SK-N-SH (cell line): Measurements from ENCODE around the gene ITGA4. TPM values are rescaled to one million over a fixed set of nuclear protein-coding genes. Genes with fewer than 3 reads are reported as not detected.

Experiments
- CTCF ChIA-PET: fragments of 300-600, 350-600 bp; formaldehyde crosslinking; extraction: SDS; loops from one replicate; lab custom pipeline; 2021; lab: Yijun Ruan, JAX
- POLR2A ChIA-PET: fragments of 350-600 bp; sonication (Branson Sonifier 250); formaldehyde crosslinking; extraction: SDS; loops from one replicate; lab custom pipeline; 2020; ENCODE audit warnings: antibody characterized with exemption, inconsistent platforms; lab: Yijun Ruan, JAX
- DNase-seq: peaks from one replicate; pipeline ENCODE4 v3.0.0; 2012
- H2AFZ ChIP-seq: fragments of 200-600 bp; sonication (generic); 2 replicates; pipeline ENCODE4 v1.8.1; 2016; ENCODE audit warnings: antibody characterized with exemption, mild to moderate bottlenecking, low read depth
- H3F3A ChIP-seq: fragments of 200-600 bp; sonication (generic); replicated peaks from 2 replicates; pipeline ENCODE3; 2016; ENCODE audit warnings: antibody characterized with exemption, mild to moderate bottlenecking; ENCODE audit not compliant: insufficient read depth
- H3K27ac ChIP-seq, 2 experiments: fragments of 200-500 bp in 1 of 2; fragments of 200-600 bp in 1 of 2; sonication (Bioruptor generic) in 1 of 2; sonication (generic), shearing (Covaris generic) in 1 of 2; 2 replicates each; pipeline versions ENCODE4 v1.5.1 to v1.6.1; 2014 to 2016; ENCODE audit warnings: low read depth in 2 of 2, inconsistent platforms in 1 of 2, low read length in 1 of 2, mild to moderate bottlenecking in 1 of 2, mixed read lengths in 1 of 2
- H3K27me3 ChIP-seq: fragments of 200-600 bp; sonication (generic), shearing (Covaris generic); 2 replicates; pipeline ENCODE4 v1.6.1; 2016; ENCODE audit warnings: mixed run types; ENCODE audit not compliant: insufficient read depth
- H3K36me3 ChIP-seq, 2 experiments: fragments of 200-500 bp in 1 of 2; fragments of 200-600 bp in 1 of 2; sonication (Bioruptor generic) in 1 of 2; sonication (generic) in 1 of 2; replicated peaks in 1 of 2; 2 replicates each; pipeline versions ENCODE3 to v1.5.1; 2014 to 2016; ENCODE audit warnings: low read length in 1 of 2, mild to moderate bottlenecking in 1 of 2; ENCODE audit not compliant: insufficient read depth in 2 of 2, control insufficient read depth in 1 of 2
- H3K4me1 ChIP-seq, 2 experiments: fragments of 200-500 bp in 1 of 2; fragments of 200-600 bp in 1 of 2; sonication (Bioruptor generic) in 1 of 2; sonication (generic), shearing (Covaris generic) in 1 of 2; 2 replicates each; pipeline versions ENCODE4 v1.5.1 to v1.6.1; 2014 to 2016; ENCODE audit warnings: low read depth in 1 of 2, low read length in 1 of 2, mixed run types in 1 of 2; ENCODE audit not compliant: insufficient read depth in 2 of 2, control insufficient read depth in 1 of 2
- H3K4me2 ChIP-seq: fragments of 200-600 bp; sonication (generic), shearing (Covaris generic); 2 replicates; pipeline ENCODE4 v1.6.1; 2017; ENCODE audit warnings: mixed run types
- H3K4me3 ChIP-seq, 2 experiments: fragments of 200-500 bp in 1 of 2; fragments of 200-600 bp in 1 of 2; sonication (Bioruptor generic) in 1 of 2; sonication (generic), shearing (Covaris generic) in 1 of 2; 2 replicates each; pipeline versions ENCODE4 v1.5.1 to v1.8.1; 2014 to 2016; ENCODE audit warnings: low read depth in 2 of 2, inconsistent platforms in 1 of 2, low read length in 1 of 2, mild to moderate bottlenecking in 1 of 2, mixed read lengths in 1 of 2, moderate library complexity in 1 of 2
- H3K79me2 ChIP-seq: fragments of 200-600 bp; sonication (generic); 2 replicates; pipeline ENCODE4 v1.8.1; 2017; ENCODE audit warnings: mild to moderate bottlenecking; ENCODE audit not compliant: insufficient read depth
- H3K9ac ChIP-seq: fragments of 200-600 bp; sonication (generic); 2 replicates; pipeline ENCODE4 v1.6.1; 2017; ENCODE audit warnings: mixed run types
- H3K9me2 ChIP-seq: fragments of 200-600 bp; sonication (generic); 2 replicates; pipeline ENCODE4 v1.6.1; 2017; ENCODE audit warnings: mixed run types
- H3K9me3 ChIP-seq: fragments of 200-600 bp; sonication (generic); 2 replicates; pipeline ENCODE4 v1.6.1; 2017; ENCODE audit warnings: mixed run types, mild to moderate bottlenecking, moderate library complexity
- H4K20me1 ChIP-seq: fragments of 200-600 bp; sonication (generic); 2 replicates; pipeline ENCODE4 v1.6.1; 2017; ENCODE audit warnings: mild to moderate bottlenecking, mixed run types; ENCODE audit not compliant: insufficient read depth
- ELF1 ChIP-seq: IDR thresholded peaks from 2 replicates; pipeline ENCODE4 v1.4.0; 2012
- FOXJ3 ChIP-seq: sonication (generic); formaldehyde crosslinking; IDR thresholded peaks from 2 replicates; pipeline ENCODE4 v1.5.1; 2020; ENCODE audit warnings: mild to moderate bottlenecking, missing genetic modification reagents
- GABPA ChIP-seq: IDR thresholded peaks from 2 replicates; pipeline ENCODE4 v1.4.0; 2012; ENCODE audit warnings: low read depth, mild to moderate bottlenecking
- NFIC ChIP-seq: IDR thresholded peaks from 2 replicates; pipeline ENCODE4 v1.4.0; 2012; ENCODE audit warnings: borderline replicate concordance
- PBX3 ChIP-seq: IDR thresholded peaks from 2 replicates; pipeline ENCODE4; 2012
- RCOR1 ChIP-seq: fragments of 150-350 bp; IDR thresholded peaks from 2 replicates; pipeline ENCODE4 v1.6.1; 2017; ENCODE audit warnings: antibody characterized with exemption, low read length
- RFX5 ChIP-seq: IDR thresholded peaks from 2 replicates; pipeline ENCODE4 v1.6.1; 2012; ENCODE audit warnings: mild to moderate bottlenecking, improper control_type of control experiment, low read length
- TCF12 ChIP-seq: IDR thresholded peaks from 2 replicates; pipeline ENCODE4 v1.4.0; 2012
- YY1 ChIP-seq: IDR thresholded peaks from 2 replicates; pipeline ENCODE4 v1.4.0; 2012; ENCODE audit warnings: low read depth, mild to moderate bottlenecking
- ZBTB33 ChIP-seq: IDR thresholded peaks from 2 replicates; pipeline ENCODE4 v1.4.0; 2012; ENCODE audit warnings: low read depth, borderline replicate concordance
- WGBS: methylation state at CpG from one replicate; pipeline ENCODE4 v1.1.6; 2017; ENCODE audit warnings: low lambda C conversion rate; 5-methylcytosine and 5-hydroxymethylcytosine counted together
- polyA plus RNA-seq, 3 experiments: library from polyadenylated mRNA; depleted of rRNA; stranded (reverse); fragments of >200 nt; gene quantifications; 2 replicates each; pipeline ENCODE4 v1.2.3, GENCODE V29; 2012
- TF ChIP-seq, protein P1 (sequence below): IDR thresholded peaks from 2 replicates; pipeline ENCODE4 v1.4.0; 2012; ENCODE audit warnings: low read depth, borderline replicate concordance
- TF ChIP-seq, protein P2 (sequence below): fragments of 200-600 bp; sonication (generic); IDR thresholded peaks from 2 replicates; pipeline ENCODE4 v1.6.1; 2017; ENCODE audit warnings: antibody characterized with exemption, mild to moderate bottlenecking, moderate library complexity
- TF ChIP-seq, protein P3 (sequence below): IDR thresholded peaks from 2 replicates; pipeline ENCODE4 v1.4.0; 2012; ENCODE audit warnings: low read depth

ITGA4 gene
- polyA plus RNA-seq, 1 of the 3 experiments (the other 2 are of a cell fraction): 10.5 TPM

GRCh38 chr2:181456660-181457120 lies 496 bp upstream of the ITGA4 start:
- TF ChIP-seq, protein P1, sequence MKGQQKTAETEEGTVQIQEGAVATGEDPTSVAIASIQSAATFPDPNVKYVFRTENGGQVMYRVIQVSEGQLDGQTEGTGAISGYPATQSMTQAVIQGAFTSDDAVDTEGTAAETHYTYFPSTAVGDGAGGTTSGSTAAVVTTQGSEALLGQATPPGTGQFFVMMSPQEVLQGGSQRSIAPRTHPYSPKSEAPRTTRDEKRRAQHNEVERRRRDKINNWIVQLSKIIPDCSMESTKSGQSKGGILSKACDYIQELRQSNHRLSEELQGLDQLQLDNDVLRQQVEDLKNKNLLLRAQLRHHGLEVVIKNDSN: no peak
- TF ChIP-seq PBX3 (no peak), RCOR1 (no peak), RFX5 (no peak), GABPA (no peak), FOXJ3 (no peak), TCF12 (no peak)
- TF ChIP-seq, protein P2, sequence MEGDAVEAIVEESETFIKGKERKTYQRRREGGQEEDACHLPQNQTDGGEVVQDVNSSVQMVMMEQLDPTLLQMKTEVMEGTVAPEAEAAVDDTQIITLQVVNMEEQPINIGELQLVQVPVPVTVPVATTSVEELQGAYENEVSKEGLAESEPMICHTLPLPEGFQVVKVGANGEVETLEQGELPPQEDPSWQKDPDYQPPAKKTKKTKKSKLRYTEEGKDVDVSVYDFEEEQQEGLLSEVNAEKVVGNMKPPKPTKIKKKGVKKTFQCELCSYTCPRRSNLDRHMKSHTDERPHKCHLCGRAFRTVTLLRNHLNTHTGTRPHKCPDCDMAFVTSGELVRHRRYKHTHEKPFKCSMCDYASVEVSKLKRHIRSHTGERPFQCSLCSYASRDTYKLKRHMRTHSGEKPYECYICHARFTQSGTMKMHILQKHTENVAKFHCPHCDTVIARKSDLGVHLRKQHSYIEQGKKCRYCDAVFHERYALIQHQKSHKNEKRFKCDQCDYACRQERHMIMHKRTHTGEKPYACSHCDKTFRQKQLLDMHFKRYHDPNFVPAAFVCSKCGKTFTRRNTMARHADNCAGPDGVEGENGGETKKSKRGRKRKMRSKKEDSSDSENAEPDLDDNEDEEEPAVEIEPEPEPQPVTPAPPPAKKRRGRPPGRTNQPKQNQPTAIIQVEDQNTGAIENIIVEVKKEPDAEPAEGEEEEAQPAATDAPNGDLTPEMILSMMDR: no peak
- Histone ChIP-seq H4K20me1 (no peaks in the 10 kb centered on the region), H3F3A (peaks cover 18% of the 10 kb centered on the region), H2AFZ (peak overlapping the region; percentile 95), H3K27ac (peak overlapping the region in 1 of 2 experiments; percentile 42; a peak in 1 of 4 replicates), H3K79me2 (peaks cover 20% of the 10 kb centered on the region; the same call in 1 of the 2 replicates), H3K9me3 (no peaks in the 10 kb centered on the region), H3K9ac (peak overlapping the region; percentile 77), H3K36me3 (no peaks in the 10 kb centered on the region), H3K9me2 (no peaks in the 10 kb centered on the region), H3K4me3 (peak overlapping the region; percentile 74 to 82), H3K27me3 (no peaks in the 10 kb centered on the region), H3K4me2 (peak overlapping the region; percentile 87), H3K4me1 (peaks cover 0 to 14% of the 10 kb centered on the region in 2 experiments; a peak in 2 of 4 replicates)
- WGBS: 25% methylated on average over 17 of the region's 17 CpGs
- ChIA-PET POLR2A (no interaction called here), CTCF (interaction anchor here (0.6 to 6.9 kb wide), 32 partner anchors 8 to 1333 kb away, joined by 3 to 65 read pairs (median 4); no protein-coding TSS in a partner anchor)
- DNase-seq: peak; percentile 42

DNA sequence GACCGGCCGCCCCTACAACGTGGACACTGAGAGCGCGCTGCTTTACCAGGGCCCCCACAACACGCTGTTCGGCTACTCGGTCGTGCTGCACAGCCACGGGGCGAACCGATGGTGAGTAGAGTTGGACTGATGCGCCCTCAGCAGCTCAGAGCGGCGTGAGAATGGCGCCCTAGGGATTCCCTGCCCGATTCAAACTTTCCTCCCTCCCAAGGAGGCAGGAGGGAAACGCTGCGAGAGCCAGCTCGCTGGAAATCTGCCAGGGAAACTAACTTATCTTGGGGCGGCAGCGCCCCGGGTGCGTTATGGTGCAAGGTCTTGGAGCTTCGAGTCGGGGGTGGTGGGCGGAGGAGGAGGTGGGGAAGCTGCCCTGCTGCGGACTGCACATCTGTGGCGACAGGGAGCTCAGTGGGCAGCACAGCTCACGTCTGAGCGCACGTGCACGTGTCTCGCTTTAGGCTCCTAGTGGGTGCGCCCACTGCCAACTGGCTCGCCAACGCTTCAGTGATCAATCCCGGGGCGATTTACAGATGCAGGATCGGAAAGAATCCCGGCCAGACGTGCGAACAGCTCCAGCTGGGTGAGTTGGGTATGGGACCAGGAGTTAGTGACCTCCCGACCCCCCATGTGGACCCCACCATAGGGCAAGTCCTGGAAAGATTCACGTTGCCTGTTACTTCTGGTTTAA lies 697 bp downstream of the ITGA4 start:
- Histone ChIP-seq H3K27me3 (no peaks in the 10 kb centered on the region), H3K9me2 (no peaks in the 10 kb centered on the region), H3K9me3 (no peaks in the 10 kb centered on the region), H4K20me1 (no peaks in the 10 kb centered on the region), H3K36me3 (no peaks in the 10 kb centered on the region)
- TF ChIP-seq, protein P3, sequence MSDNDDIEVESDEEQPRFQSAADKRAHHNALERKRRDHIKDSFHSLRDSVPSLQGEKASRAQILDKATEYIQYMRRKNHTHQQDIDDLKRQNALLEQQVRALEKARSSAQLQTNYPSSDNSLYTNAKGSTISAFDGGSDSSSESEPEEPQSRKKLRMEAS: peak; percentile 24
- TF ChIP-seq ELF1 (no peak), NFIC (no peak), RCOR1 (no peak), ZBTB33 (no peak), YY1 (0 out of 2 replicates have a peak, but pooled peaks have one; percentile 23), TCF12 (no peak)
- TF ChIP-seq, all 33 proteins: peak for 2
- Histone ChIP-seq H3F3A (peaks cover 18% of the 10 kb centered on the region), H3K79me2 (peaks cover 20% of the 10 kb centered on the region; the same call in 1 of the 2 replicates), H3K4me2 (peak overlapping the region; percentile 87), H3K4me1 (peaks cover 3 to 14% of the 10 kb centered on the region in 2 experiments; a peak in 3 of 4 replicates), H3K9ac (peak overlapping the region; percentile 77), H2AFZ (peak overlapping the region; percentile 95), H3K4me3 (peak overlapping the region; percentile 74 to 82), H3K27ac (peak overlapping the region in 1 of 2 experiments; percentile 42; a peak in 1 of 4 replicates)
- WGBS: 39% methylated on average over 25 of the region's 45 CpGs
- ChIA-PET POLR2A (interaction anchor here (1.4 kb wide), 1 partner anchor 8 kb away, joined by 3 read pairs; no protein-coding TSS in a partner anchor), CTCF (interaction anchor here (0.6 to 6.9 kb wide), 35 partner anchors 10 to 1334 kb away, joined by 3 to 65 read pairs (median 4); no protein-coding TSS in a partner anchor)
- DNase-seq: peak; percentile 59
